IMR-90 (cell line): ENCODE measurements around the gene CCSER1. TPM values are rescaled to one million over a fixed set of nuclear protein-coding genes. Genes with fewer than 3 reads are reported as not detected.

Source experiments
- ATAC-seq: fragments of 200-7000 bp; cut with Tn5 transposase; 2 replicates; pipeline ENCODE4 v1.9.1; 2020; ENCODE audit warnings: low read depth, mild to moderate bottlenecking, moderate library complexity
- BruUV-seq: library from RNA; stranded (reverse); fragments of 400-500 nt; replicated peaks from 2 replicates; lab custom pipeline; 2021; lab: Mats Ljungman, UMichigan
- CTCF ChIA-PET: fragments of 300-600 bp; formaldehyde crosslinking; extraction: SDS; loops from one replicate; lab custom pipeline; 2021; ENCODE audit warnings: antibody characterized with exemption; lab: Yijun Ruan, JAX
- POLR2A ChIA-PET: fragments of 300-600 bp; sonication (Branson Sonifier 250); formaldehyde crosslinking; loops from one replicate; lab custom pipeline; 2022; ENCODE audit warnings: antibody characterized with exemption; ENCODE audit not compliant: unreplicated experiment; lab: Charles Lee
- DNase-seq: peaks from one replicate; pipeline ENCODE4 v3.0.0; 2013
- H2AFZ ChIP-seq: replicated peaks from 2 replicates; pipeline ENCODE3; 2013; ENCODE audit warnings: low read length, mild to moderate bottlenecking; ENCODE audit not compliant: poor library complexity
- H2AK5ac ChIP-seq: 2 replicates; pipeline ENCODE4 v1.6.1; 2013; ENCODE audit warnings: low read depth, low read length, inconsistent platforms
- H2AK9ac ChIP-seq: replicated peaks from 2 replicates; pipeline ENCODE3; 2013; ENCODE audit warnings: mild to moderate bottlenecking, low read depth, low read length, moderate library complexity; ENCODE audit not compliant: poor library complexity
- H2BK120ac ChIP-seq: 2 replicates; pipeline ENCODE4 v1.6.1; 2013; ENCODE audit warnings: low read depth, low read length, inconsistent platforms
- H2BK15ac ChIP-seq: 3 replicates; pipeline ENCODE4 v1.6.1; 2013; ENCODE audit warnings: low read depth, low read length, inconsistent platforms
- H2BK20ac ChIP-seq: 2 replicates; pipeline ENCODE4 v1.6.1; 2013; ENCODE audit warnings: low read depth, mild to moderate bottlenecking, inconsistent platforms, low read length, moderate library complexity
- H2BK5ac ChIP-seq: 2 replicates; pipeline ENCODE4 v1.6.1; 2013; ENCODE audit warnings: mild to moderate bottlenecking, low read depth, low read length, inconsistent platforms; ENCODE audit not compliant: poor library complexity, severe bottlenecking
- H3K14ac ChIP-seq: replicated peaks from 2 replicates; pipeline ENCODE4 v1.6.1; 2013; ENCODE audit warnings: low read depth, low read length, inconsistent platforms
- H3K18ac ChIP-seq: 2 replicates; pipeline ENCODE4 v1.6.1; 2013; ENCODE audit warnings: low read depth, low read length, control low read depth
- H3K23ac ChIP-seq: 2 replicates; pipeline ENCODE4 v1.6.1; 2013; ENCODE audit warnings: low read depth, low read length, inconsistent platforms
- H3K27ac ChIP-seq: 2 replicates; pipeline ENCODE4 v1.5.1; 2013; ENCODE audit warnings: mild to moderate bottlenecking, control low read depth, low read length; ENCODE audit not compliant: insufficient read depth
- H3K27me3 ChIP-seq: 2 replicates; pipeline ENCODE4 v1.6.1; 2013; ENCODE audit warnings: low read length; ENCODE audit not compliant: control insufficient read depth, insufficient read depth
- H3K36me3 ChIP-seq: 2 replicates; pipeline ENCODE4 v1.6.1; 2013; ENCODE audit warnings: low read length, mixed read lengths; ENCODE audit not compliant: control insufficient read depth, insufficient read depth
- H3K4ac ChIP-seq: 2 replicates; pipeline ENCODE4 v1.6.1; 2013; ENCODE audit warnings: low read depth, low read length, inconsistent platforms
- H3K4me1 ChIP-seq: 2 replicates; pipeline ENCODE4 v1.6.1; 2013; ENCODE audit warnings: low read length, mixed read lengths; ENCODE audit not compliant: control insufficient read depth, insufficient read depth
- H3K4me2 ChIP-seq: 2 replicates; pipeline ENCODE4 v1.6.1; 2013; ENCODE audit warnings: low read depth, mild to moderate bottlenecking, control low read depth, low read length, moderate library complexity
- H3K4me3 ChIP-seq: 2 replicates; pipeline ENCODE4 v1.5.1; 2013; ENCODE audit warnings: low read depth, mild to moderate bottlenecking, control low read depth, low read length, moderate library complexity; ENCODE audit not compliant: insufficient read depth
- H3K56ac ChIP-seq: 2 replicates; pipeline ENCODE4 v1.6.1; 2013; ENCODE audit warnings: low read length, inconsistent platforms; ENCODE audit not compliant: insufficient read depth; ENCODE audit errors: extremely low read depth
- H3K79me1 ChIP-seq, 2 experiments: 2 replicates each; pipeline ENCODE4 v1.6.1; 2013; ENCODE audit warnings: low read length in 2 of 2, inconsistent platforms in 1 of 2, low read depth in 1 of 2
- H3K9ac ChIP-seq: 2 replicates; pipeline ENCODE4 v1.6.1; 2013; ENCODE audit warnings: low read depth, low read length, control low read depth
- H3K9me1 ChIP-seq: 2 replicates; pipeline ENCODE4 v1.6.1; 2013; ENCODE audit warnings: low read length, inconsistent platforms; ENCODE audit not compliant: insufficient read depth
- H3K9me3 ChIP-seq: 2 replicates; pipeline ENCODE4 v1.6.1; 2013; ENCODE audit warnings: low read length; ENCODE audit not compliant: control insufficient read depth, insufficient read depth
- H4K20me1 ChIP-seq: 2 replicates; pipeline ENCODE4 v1.6.1; 2013; ENCODE audit warnings: low read length, inconsistent platforms; ENCODE audit not compliant: insufficient read depth
- H4K5ac ChIP-seq: 2 replicates; pipeline ENCODE4 v1.6.1; 2013; ENCODE audit warnings: mild to moderate bottlenecking, low read depth, low read length, control low read depth
- H4K8ac ChIP-seq, 2 experiments: 2 replicates each; pipeline ENCODE4 v1.6.1; 2013; ENCODE audit warnings: low read depth in 2 of 2, low read length in 2 of 2, control low read depth in 1 of 2, inconsistent platforms in 1 of 2
- H4K91ac ChIP-seq: 2 replicates; pipeline ENCODE4 v1.6.1; 2013; ENCODE audit warnings: low read depth, low read length, inconsistent platforms; ENCODE audit not compliant: insufficient read depth
- CHD1 ChIP-seq: IDR thresholded peaks from 2 replicates; pipeline ENCODE4 v1.6.1; 2012; ENCODE audit warnings: low read depth, low read length, improper control_type of control experiment
- ELK1 ChIP-seq: fragments of 150-350 bp; IDR thresholded peaks from 2 replicates; pipeline ENCODE4 v1.6.1; 2016; ENCODE audit warnings: low read depth, mild to moderate bottlenecking, low read length, moderate library complexity, borderline replicate concordance
- MAFK ChIP-seq: IDR thresholded peaks from 2 replicates; pipeline ENCODE4 v1.6.1; 2012; ENCODE audit warnings: low read depth, low read length, improper control_type of control experiment
- MAZ ChIP-seq: IDR thresholded peaks from 2 replicates; pipeline ENCODE4 v1.6.1; 2012; ENCODE audit warnings: low read depth, mild to moderate bottlenecking, low read length, improper control_type of control experiment, moderate library complexity, borderline replicate concordance
- MXI1 ChIP-seq: IDR thresholded peaks from 2 replicates; pipeline ENCODE4 v1.6.1; 2012; ENCODE audit warnings: low read depth, mild to moderate bottlenecking, low read length, moderate library complexity, borderline replicate concordance
- RAD21 ChIP-seq: IDR thresholded peaks from 2 replicates; pipeline ENCODE4 v1.6.1; 2012; ENCODE audit warnings: low read length, improper control_type of control experiment
- SMC3 ChIP-seq: fragments of 150-350 bp; IDR thresholded peaks from 2 replicates; pipeline ENCODE4 v1.6.1; 2016; ENCODE audit warnings: low read depth, mild to moderate bottlenecking, antibody characterized with exemption, low read length, moderate library complexity
- WGBS, 2 experiments: methylation state at CpG; one replicate each; pipeline versions ENCODE4 v1.1.5 to v1.1.7; 2013; ENCODE audit warnings: missing lambda C conversion rate in 2 of 2; ENCODE audit not compliant: insufficient read length in 1 of 2; ENCODE audit errors: extremely low coverage in 2 of 2; 5-methylcytosine and 5-hydroxymethylcytosine counted together
- dilution Hi-C: fragments of 300-500 bp; cut with HindIII; formaldehyde crosslinking; loops from one replicate; pipeline ENCODE4 v1.14.3; 2018; ENCODE audit warnings: low sequenced_read_pairs; ENCODE audit not compliant: unreplicated experiment
- in situ Hi-C: fragments of 300-500 bp; cut with MboI; formaldehyde crosslinking; loops from 3 replicates; pipeline ENCODE4 v1.14.3; 2019; ENCODE audit warnings: low sequenced_read_pairs, inconsistent platforms, mixed read lengths
- intact Hi-C: fragments of 100-400 bp; cut with micrococcal nuclease; formaldehyde crosslinking; loops from 2 replicates; pipeline ENCODE4 v1.10.0; 2022
- polyA plus RNA-seq, 3 experiments: library from polyadenylated mRNA; depleted of rRNA; stranded (reverse); fragments of >200 nt; gene quantifications; 2 replicates each; pipeline ENCODE4 v1.2.3, GENCODE V29; 2012; ENCODE audit warnings: low replicate concordance in 1 of 3
- total RNA-seq: library from RNA; depleted of rRNA; stranded (reverse); fragments of >200 nt; gene quantifications from 2 replicates; pipeline ENCODE4 v1.2.3, GENCODE V29; 2012

The CCSER1 gene
- total and polyA plus RNA-seq, 2 of the 4 experiments (the other 2 are of a cell fraction), result not detected

DNA sequence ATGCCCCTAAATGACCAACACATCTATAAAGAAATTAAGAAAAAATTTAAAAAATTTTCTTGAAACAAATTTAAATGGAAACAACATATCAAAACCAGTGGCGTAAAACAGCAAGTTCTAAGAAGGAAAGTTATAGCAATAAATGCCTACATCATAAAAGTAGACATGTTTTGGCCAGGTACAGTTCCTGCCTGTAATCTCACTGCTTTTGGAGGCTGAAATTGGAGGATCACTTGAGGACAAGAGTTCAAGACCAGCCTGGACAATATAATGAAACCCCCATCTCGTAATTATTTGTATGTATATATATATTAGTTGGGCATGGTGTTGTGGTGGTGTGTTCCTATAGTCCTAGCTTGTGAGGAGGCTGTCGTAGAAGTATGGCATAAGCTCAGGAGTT is 1504.1 kb downstream of the CCSER1 start:
- no TSS peak for BruUV-seq
- Histone ChIP-seq H4K20me1 (no peaks in the 10 kb centered on the region), H2BK20ac (no peak overlapping the region), H3K27me3 (no peaks in the 10 kb centered on the region), H3K9me3 (no peaks in the 10 kb centered on the region), H3K36me3 (no peaks in the 10 kb centered on the region), H3K9ac (no peak overlapping the region), H4K91ac (no peak overlapping the region), H3K18ac (no peak overlapping the region), H4K5ac (no peak overlapping the region), H2AK5ac (no peak overlapping the region), H3K23ac (no peak overlapping the region), H3K4ac (no peak overlapping the region), H3K14ac (no peak overlapping the region), H3K4me2 (no peak overlapping the region), H3K79me1 (no peaks in the 10 kb centered on the region), H3K9me1 (no peaks in the 10 kb centered on the region), H3K27ac (no peak overlapping the region), H2AK9ac (no peak overlapping the region), H3K4me3 (no peak overlapping the region), H3K4me1 (no peaks in the 10 kb centered on the region), H2BK5ac (no peak overlapping the region), H2BK120ac (no peak overlapping the region), H2BK15ac (no peak overlapping the region), H3K56ac (no peak overlapping the region), H2AFZ (no peak overlapping the region), H4K8ac (no peak overlapping the region)
- intact Hi-C loops (no loop called here), dilution Hi-C loops (no loop called here), in situ Hi-C loops (no loop called here)
- TF ChIP-seq ELK1 (no peak), RAD21 (no peak), MXI1 (no peak), MAZ (no peak), MAFK (no peak), SMC3 (no peak), CHD1 (no peak)
- ATAC-seq, result no peak
- WGBS, 2 experiments, result no CpG with 5 or more reads among the region's 3 CpGs
- DNase-seq, result no peak
- POLR2A ChIA-PET, result no interaction called here
- CTCF ChIA-PET, result no interaction called here
